Stimulated activated CD4-positive, alpha-beta T cell treated with anti-CD3 and anti-CD28 coated beads, Interleukin-1b, Interleukin-23, amount 100 ng/mL, for 4 hours (primary cell): ENCODE results near the gene GOLGA6A.
"Not testable (repeated sequence)": the region's sequence is repeated elsewhere in the genome, so short reads cannot be mapped to it uniquely, and the experiment has no call there.

ENCODE experiments used
- DNase-seq, 2 donors: peaks; one replicate each; pipeline ENCODE4 v3.0.0-alpha.2; 2020; ENCODE audit warnings: low read depth in 2 of 2

Gene GOLGA6A, protein sequence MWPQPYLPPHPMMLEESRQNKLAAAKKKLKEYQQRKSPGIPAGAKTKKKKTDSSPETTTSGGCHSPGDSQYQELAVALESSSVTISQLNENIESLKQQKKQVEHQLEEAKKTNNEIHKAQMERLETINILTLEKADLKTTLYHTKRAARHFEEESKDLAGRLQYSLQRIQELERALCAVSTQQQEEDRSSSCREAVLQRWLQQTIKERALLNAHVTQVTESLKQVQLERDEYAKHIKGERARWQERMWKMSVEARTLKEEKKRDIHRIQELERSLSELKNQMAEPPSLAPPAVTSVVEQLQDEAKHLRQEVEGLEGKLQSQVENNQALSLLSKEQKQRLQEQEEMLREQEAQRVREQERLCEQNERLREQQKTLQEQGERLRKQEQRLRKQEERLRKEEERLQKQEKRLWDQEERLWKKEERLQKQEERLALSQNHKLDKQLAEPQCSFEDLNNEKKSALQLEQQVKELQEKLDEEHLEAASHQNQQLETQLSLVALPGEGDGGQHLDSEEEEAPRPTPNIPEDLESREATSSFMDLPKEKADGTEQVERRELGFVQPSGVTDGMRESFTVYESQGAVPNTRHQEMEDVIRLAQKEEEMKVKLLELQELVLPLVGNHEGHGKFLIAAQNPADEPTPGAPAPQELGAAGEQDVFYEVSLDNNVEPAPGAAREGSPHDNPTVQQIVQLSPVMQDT

DNA sequence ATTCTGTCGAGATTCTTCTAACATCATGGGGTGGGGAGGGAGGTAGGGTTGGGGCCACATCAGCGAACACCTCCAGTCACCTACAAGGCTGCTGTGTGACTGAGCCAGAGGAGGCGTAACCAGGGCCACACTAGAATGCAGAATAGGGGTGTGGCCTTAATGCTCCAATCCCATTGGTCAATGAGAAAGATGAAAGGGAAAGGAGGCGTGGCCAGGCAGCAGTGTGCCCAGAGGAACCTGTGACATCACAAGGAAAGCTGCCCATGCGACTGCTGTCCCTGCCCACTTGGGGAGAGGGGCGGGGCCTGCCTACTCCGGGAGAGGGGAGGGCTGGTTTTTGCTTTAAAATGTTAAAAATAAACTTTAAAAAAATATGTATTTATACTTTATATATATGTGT is at the start of gene GOLGA6A:
Gene GOLGA6A, minus strand, starts transcription at position 101 of the 400 bp plus-strand sequence. Its CDS starts 41 bp downstream, at position 60.
- DNase-seq: not testable (repeated sequence)

DNA sequence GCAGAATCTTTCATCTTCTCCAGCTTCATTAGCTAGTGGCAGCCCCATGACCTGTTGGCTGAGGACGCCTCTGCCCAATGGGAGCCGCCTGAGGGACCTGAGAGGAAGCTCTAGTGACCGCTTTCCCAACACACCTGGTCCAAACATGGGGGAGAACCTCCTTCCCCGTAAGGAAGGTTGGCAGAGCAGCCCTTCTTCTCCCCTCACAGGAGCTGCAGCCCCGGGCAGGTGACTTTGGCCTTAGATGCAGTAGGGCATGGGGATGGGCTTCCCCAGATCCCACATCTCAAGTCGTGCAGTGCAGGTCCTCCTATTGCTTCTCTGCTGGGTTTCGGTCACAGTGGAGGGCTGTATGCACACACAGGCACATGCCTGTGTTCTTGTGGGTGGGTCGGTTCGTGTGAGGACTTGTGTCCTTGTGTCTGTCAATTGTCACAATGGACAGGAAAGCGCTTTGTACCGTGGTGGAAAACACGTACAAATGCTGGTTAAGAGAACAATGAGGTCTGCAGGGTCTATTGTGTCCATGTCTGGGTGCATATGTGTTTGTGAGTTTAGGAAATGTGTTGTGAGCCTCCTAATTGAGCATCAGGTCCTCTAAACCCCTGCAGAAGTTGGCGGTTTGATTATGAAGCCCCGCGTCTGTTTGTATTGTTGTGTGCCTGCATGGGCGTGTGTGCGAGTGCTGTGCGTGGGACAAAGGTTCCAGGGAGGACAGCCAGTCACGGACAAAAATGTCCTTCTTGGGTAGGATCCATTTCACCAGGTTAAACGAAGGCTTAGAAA is 49.5 kb upstream of the GOLGA6A start:
- DNase-seq: no peak

DNA sequence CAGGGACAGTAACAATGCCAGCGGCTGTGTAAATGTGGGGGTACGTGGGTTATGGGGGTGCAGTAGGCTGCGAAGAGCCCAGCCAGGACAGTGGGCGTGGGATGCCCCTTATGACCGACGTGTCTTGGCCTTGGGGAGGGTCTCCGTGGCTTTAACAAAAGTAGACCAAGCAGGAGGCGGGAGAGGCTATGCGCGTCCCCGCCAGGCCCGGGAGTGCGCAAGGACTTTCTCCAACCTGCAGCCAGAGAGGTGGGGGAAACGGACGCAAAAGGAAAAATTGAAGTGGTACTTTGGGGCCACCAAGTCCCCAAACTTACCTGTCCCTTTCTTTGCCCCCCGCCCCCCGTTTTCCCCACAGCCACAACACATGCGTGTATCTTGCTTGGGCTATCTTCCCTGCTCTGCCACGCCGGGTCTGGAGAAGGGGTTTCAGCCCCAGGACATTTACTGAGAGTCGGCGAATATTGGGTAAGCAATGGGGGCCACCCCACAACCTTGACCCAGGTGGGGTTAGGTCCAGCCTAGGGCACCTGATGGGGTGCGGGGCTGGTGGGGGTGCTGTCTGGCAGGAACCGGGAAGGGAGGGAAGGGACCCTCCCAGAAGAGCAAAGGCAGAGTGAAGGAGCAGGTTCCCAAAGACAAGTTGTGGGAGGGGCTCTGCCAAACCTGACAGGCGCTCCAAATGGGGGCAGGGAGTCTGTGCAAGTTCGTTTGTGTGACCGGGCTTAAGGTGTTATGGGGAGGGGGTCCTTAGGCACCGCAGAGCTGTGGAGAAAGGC is 48.7 kb upstream of the GOLGA6A start:
- DNase-seq: no peak

DNA sequence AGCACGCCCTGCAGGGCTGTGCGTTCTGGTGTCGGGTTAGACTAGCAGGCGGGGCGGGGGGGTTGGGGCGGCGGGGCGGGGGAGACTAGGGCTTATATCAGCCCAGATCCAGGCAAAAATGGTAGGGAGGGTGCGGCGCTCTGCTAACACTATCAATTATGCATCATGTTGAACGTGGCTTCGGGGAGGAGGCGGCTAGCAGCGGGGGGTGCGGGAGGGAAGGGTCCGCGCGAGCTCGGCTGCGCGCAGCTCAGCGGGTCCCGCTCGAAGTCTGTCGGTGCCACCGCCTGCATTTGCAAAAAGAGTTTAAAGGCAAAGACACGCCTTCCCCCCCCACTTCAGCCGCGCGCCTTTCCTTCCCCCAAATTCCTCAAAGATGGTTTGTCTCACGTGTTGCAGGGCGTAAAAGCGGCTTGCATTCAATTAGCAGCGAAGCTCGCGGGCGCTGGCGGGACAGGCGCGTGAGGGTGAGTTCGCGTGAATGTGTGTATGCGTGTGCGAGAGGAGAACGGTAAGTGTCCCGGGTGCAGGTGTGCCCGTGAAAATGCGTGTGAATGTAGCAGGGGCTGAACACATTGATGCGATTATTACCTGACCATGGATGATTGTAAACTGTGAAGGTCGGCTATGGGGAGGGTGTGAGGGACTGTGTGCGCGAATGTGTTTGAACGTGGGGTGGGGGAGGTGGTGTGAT is 48.0 kb upstream of the GOLGA6A start, which contains the start of gene ISLR2:
Gene ISLR2, plus strand, starts transcription at position 432 of the 694 bp plus-strand sequence. CDS start 2,169 bp downstream, outside the sequence.
- no peak for DNase-seq

DNA sequence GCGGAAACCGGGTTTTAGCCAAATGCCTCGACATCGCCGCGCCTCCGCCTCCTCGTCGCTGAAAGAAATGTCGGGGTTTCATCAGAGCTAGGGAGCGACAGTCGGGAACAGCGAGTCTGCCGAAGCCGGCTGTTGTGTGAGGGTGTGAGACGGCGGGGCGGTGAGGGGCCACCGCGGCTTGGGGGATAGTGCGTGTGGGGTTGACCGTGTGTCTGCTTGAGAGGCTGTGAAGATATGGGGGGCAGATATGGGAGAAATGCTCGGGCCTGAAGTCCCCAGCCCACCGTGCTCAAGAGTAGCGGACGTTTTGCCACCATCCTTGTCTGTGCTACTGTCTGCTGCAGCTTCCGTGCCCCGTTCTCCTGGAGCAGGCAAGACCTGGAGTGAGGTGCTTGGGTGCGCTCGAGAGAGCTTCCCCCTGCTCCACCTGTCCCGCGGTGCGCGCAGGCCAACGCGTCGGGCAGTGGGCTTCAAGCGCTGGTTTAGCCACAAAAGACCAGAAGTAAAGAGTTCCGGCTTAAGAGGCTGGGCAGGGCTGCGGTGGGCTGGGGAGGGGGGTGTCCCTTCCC is 47.3 kb upstream of the GOLGA6A start:
- no peak for DNase-seq

DNA sequence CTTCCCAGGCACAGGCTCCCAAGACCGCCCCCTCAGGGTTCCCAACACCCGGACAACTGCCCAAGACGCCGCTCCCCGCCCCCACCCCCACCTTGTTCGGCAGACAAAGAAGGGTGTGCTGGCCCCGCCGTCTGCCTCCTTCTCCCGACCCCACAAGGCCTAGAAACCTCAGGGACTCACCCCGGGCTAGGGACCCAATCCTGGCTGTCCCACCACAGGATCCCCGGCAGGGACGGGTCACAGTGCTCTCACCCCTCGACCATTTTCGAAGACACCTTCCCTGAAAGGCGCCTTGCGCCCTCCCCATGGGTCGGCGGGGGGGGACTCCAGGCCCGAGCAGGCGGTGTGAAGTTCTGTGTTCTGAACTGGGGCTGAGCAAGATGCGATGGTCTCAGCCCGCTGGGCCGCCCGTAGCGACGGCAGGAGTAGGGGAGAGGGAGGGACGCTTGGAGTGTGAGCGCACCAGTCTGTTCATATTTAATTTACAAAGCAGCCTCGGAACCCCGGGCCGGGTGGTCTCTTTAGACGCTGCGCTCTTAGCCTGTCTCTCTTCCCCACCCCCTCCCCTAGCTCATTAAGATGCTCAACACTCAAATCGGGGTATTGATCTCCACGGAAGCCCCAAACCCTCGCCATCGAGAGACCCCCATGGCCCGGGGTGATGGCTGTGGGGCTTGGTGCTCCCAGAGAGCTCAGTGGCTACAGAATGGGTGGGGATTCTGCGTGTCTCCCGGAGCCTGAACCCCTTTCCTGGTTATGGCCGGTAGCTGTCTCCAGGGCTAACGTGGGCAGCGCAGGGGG is 46.6 kb upstream of the GOLGA6A start:
- DNase-seq: no peak

DNA sequence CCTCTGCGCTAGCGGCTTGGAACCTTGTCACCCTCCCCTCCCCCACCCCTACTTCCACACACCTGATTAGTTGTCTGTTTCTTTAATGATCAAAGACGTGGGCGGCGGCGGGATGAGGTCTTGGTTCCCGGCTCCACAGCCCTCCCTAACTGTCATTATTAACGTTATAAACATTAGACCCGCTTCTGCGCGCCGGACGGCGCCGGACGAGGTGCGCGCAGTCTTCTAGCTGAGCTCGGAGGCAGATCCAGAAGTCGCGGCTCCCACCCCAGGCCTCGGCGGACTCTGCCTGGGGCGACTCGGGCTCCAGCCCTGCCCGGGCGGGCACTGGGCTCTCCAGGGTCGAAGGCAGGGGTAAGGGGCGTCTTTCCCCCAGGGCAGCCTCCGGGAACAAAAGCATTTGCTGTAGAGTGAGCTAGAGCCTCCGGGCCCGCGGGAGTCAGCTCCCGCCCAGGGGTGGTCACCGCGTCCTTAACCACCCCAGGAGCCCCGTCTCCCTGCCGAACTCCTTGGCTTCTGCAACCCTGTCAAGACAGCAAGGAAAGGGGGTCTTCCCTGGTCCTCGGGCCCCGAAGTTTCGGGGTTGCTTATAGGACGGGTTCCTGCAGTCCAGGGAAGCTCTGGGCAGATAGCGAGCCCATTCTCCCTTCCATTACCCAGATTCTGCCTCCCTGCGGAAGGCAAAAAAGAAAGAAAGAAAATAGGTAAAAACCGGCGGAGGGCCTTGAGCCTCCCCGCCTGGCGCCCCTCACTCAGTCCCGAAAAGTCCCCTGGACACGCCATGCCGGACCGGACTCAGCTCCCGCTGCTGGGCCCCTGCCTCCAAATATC is 45.8 kb upstream of the GOLGA6A start:
- DNase-seq: no peak

DNA sequence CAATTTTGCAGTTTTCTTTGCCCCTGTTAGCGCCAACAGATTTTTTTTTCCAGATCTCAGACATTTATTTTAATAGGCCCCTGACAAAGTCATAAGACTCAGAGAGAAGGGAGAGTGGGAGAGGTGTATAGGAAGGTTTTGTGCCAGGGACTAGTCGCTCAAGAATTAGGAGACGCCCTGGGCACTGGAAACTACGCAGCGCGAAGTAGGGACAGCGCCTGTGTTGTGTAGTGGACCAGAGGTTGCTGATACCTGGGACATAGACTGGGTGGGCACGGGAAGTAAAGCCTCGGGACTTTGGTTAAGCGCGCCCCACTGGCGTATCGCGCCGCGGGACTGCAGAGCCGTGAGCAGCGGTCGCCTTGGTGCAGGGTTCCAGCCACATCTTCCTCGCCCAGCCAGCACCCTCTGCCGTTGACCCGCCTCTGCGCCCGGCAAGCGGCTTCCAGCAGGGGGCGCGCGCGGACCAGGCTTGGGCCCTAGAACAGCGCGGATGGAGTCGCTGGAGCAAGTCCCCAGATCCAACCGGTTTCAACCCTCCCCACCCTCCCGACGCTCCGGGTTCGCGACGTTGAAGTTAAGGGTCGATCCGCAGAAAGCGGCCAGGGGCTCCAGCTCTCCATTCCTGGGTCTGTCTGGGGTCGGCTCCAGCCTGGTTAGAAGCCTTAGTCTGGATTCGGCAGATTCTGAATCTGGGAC is 45.1 kb upstream of the GOLGA6A start:
- DNase-seq: peak; percentile 80 to 88

DNA sequence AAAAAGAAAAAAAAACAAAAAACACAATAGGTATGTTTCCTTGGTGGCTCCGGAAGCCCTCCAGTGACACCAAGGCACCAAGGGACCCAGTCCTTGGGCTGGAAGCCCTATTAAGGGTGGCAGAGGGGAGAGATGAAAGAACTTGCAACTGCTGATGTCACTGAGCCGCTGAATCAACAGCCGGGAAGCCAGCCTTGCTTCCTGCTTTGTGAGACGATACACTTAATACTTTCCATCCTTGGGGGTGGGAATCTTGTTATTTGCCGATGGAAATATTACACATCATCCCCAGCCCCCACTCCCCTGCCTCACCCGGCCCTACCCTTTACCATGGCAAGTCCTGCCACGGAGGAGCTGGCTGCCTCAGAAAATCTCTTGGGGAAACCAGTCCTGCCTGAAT is 42.4 kb upstream of the GOLGA6A start:
- no peak for DNase-seq

DNA sequence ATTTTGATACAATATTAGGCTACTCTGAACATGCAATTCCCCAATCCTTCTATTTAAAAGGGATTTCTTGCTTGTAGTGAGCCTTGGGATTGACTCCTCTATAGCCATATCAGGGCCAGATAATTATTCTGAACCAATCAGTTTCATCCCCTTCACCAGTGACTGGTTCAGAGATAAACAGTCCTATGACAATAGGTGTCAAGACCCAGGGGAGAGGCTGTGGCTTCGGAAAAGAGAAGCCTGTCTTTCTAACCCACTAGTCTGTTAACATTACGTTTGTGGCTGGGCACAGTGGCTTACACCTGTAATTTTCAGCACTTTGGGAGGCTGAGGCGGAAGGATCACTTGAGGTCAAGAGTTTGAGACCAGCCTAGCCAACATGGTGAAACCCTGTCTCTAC is 41.8 kb upstream of the GOLGA6A start:
- DNase-seq: no peak

DNA sequence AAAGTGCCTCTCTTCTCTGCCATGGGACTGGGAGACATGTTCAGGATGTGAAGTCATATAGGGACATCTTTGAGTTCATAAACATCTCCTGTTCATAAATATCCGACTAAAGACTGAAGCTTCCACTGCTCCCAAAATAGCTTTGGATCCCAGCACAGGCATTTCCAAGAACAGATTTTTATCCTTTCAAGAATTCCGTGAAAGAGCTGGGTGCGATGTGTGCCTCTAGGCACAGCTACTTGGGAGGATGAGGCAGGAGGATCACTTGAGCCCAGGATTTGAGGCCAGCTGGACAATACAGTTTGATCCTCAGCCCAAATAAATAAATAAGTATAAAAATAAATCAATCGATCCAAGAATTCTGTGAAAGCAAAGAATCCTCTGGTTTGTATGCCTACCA is 41.3 kb upstream of the GOLGA6A start:
- no peak for DNase-seq

DNA sequence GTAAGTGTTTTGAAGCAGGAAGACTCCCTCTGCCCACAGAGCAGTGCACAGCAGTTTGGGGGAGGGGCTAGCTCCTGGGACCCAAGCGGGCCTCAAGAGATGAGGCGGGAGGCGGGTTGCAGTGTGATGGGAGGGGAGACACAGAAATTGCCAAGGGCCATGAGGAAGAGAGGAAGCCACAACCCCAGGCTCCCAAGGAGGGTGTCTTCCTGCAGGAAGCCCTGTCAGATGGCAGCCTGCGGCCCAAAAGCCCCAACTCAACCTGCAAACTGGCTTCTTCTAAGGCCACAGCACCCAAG is 40.7 kb upstream of the GOLGA6A start:
- DNase-seq: no peak

DNA sequence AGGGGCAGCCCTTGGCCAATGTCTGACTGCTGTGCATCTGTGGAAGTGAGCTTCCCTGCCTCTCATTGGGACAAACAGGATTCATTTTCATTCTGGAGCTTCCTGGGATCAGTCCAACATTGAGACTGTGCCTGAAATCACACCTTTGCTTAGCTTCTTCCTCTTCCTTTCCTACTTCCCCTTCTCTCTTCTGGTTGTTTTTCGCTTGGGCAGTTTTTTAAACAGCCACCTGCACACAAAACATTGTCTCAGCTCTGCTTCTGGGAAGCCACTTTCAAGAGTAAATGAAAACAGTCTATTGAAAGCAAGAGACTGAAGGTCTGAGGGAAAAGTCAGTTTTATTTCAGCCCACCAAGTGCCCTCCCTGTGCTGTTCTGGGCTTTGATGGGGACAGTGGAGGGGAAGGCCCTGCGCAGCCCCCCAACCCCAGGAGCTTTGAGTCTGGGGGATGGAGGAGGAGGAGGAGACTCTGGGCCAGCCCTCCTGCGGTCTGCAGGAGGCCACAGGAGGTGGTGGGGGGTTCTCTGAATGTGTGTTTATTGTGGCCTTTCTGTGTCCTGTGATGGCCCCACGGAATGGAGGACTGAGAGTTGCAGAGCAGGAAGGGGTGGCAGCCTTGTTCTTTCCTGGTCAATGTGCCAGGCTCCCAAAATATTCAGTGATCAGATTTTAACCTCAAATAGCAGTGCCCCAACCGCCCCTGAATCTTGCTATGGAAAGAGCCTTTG is 40.2 kb upstream of the GOLGA6A start:
- DNase-seq: no peak

DNA sequence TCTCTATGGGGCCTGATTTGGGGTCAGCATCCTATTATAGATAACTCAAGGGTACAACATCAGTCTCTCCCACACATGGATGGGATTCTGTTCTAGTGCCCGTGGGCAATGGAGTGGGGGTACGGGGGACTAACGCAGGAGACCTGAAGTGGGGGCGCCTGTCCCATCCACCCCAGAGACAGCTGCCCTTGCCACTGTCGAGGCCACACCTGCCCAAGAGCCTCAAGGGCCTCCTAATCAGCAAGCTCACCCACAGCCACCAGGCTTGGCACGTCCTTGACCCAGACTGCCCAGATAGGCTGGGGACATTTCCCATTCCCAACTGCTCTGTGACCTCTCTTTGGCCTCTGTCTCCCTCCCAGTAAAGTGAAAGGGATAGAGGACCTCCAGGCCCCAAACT is 39.5 kb upstream of the GOLGA6A start:
- no peak for DNase-seq

DNA sequence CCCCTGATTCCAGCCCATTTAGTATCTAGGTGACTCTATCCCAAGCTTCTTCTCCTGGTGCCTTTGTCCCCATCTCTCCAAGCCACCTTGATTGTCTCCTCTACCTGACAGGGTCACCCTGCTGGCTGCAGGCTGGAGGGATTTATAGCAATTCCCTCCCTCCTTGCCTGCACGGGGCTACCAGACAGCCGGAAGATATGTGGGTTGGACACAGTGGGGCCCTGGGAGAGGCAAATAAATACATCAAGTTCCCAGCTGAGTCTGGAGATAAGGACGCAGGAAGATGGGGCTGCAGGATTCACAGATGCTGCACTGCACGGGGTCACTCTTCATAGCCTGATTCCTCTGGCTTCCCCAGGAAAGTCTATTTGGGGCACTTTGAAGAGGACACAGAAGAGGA is 38.7 kb upstream of the GOLGA6A start:
- DNase-seq: no peak

DNA sequence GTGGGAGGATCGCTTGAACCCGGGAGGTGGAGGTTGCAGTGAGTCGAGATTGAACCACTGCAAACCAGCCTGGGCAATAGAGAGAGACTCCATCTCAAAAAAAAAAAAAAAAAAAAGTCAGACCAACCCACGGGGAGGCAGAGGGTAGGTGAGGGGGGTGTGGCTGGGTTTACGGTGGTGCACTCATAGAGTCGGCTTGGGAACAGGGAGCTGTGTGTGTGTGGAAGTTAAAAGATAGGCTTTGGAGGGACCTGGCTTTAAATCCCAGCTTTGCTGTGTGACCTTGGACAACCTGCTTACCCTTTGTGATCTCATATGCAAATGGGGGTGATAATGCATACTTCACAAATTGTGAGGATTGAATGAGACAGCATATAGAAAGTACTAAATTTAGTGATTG is 38.1 kb upstream of the GOLGA6A start:
- DNase-seq: no peak

DNA sequence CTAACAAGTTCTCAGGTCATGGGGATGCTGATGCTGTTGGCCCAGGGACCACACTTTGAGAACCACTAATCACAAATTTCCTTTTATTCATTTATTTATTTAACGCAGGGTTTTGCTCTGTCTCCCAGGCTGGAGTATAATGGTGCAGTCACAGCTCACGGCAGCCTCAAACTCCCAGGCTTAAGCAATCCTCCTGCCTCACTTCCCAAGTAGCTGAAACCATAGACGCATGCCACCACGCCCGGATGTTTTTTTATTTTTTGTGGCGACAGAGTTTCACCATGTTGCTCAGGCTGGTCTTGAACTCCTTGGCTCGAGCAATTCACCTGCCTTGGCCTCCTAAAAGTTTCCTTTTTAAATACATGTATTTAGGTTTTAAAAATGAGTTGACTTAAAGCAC is 27.4 kb upstream of the GOLGA6A start:
- no peak for DNase-seq

DNA sequence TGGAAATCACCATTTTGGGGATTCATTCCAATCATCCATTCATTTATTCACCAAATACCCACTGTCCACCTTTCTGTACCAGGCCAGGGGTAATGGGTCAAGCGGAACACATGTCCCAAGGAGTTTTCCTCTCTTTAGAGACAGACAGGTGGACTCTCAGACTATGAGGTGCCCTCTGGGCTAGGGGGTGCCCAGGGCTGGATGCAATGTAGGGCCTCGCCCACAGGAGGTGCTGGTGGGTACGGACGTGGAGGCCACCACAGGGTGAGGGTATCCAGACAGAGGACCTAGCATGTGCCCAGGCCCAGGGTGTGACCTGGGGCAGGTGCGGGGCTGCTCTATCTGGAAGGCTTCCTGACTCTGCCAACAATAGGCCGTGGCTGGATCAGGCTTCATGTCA is 26.3 kb upstream of the GOLGA6A start:
- not testable (repeated sequence) for DNase-seq
